ENCODE measurements around the gene NRXN3.

The NRXN3 gene

DNA sequence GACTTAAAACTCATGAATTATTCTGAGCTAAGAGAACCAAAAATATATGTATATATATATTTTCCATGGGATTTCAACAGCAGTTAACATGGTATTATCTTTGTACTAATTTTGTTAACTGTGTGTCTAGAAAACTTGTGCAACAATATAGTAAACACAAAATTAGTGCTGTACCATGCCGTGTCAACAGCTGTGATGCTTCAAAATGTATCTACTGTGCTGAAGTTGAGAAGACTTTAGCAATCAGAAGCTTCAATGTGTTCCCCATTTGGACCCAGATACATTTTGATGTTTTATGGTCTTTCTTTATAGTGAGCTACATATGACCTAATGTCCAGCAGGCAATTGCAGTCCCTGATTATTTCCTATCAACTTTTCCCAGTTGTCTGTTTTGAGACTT, 1635.5 kb downstream of the NRXN3 start:
- no peak overlapping the region for H3K27ac ChIP-seq
- H3K4me3 ChIP-seq, result no peak overlapping the region

GRCh38 chr14:79809849-79810612, 1639.9 kb downstream of the NRXN3 start:
- Histone ChIP-seq H3K27ac (no peak overlapping the region), H3K4me3 (no peak overlapping the region)

GRCh38 chr14:79820866-79821535, 1650.8 kb downstream of the NRXN3 start:
- H3K27ac ChIP-seq, result no peak overlapping the region
- H3K4me3 ChIP-seq, result no peak overlapping the region

DNA sequence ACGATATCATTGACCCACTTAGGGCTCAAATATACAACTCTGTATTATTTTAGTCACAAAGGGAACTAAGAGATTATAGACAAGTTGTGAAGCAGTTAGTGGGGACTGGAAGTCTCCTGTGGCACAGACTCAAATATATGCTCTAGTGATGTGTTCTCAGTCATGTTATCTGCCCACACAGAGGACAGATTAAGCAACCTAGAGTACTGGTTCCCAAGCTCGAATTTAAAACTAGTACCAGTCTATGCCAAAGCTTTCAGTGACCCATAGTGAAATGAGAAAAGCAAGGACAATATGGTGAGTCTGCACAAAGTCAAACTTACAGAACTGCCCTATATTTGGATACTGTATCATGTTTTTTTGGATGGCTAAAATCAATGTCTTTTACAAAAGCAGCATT, 1651.9 kb downstream of the NRXN3 start:
- Histone ChIP-seq H3K4me3 (no peak overlapping the region), H3K27ac (no peak overlapping the region)

GRCh38 chr14:79825046-79825521, 1654.9 kb downstream of the NRXN3 start:
- Histone ChIP-seq H3K4me3 (no peak overlapping the region), H3K27ac (no peak overlapping the region)

DNA sequence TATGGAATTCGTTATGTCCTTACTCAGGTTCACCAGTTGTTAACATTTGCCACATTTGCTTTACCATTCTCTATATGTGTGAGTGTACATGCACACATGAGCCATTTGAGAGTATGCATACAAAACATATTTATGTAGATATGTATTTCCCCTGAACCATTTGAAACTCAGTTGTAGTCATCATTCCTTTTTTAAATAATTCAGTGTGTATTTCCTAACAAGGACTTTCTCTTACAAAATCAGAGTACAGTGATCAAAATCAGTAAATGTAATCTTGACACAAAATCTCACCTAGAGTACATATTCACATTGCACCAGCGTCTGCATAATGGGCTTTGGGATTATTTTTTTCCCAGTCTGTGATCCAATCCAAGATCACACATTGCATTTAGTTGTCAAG, 1656.2 kb downstream of the NRXN3 start:
- Histone ChIP-seq H3K27ac (no peak overlapping the region), H3K4me3 (no peak overlapping the region)

DNA sequence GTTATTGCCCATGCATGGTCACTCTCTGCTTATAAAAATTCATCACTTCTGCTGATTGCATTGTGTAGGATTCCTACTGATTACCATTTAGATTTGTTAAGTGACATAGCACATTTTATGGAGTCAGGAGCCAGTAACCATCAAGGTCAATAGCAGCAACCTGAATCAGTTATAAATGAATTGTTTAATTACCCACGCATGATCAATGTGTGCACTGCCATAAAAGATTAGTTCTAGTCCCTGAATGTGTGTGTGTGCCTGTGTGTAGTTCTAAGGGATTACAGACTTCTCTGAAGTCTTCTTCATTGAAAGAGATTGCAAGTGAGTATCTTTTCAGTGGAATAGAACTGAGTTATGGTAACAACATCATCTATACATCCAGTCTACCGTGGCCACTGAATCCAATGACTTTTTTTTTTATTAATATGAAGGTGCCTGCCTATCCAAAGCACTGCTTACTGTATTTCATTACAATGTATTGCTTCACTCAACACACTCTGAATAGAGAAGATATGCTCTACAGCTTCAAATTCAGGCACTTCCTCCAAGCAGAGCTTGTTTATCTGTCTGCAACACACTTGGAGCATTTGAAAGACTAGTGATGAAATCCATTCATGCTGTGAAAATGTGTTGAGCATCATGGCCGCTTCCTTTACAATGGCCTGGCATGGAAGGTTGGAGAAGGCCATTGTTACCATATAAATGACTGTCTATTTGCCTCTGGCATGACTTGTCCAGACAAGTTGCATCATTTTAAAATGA, 1659.4 kb downstream of the NRXN3 start:
- H3K27ac ChIP-seq, result no peak overlapping the region

DNA sequence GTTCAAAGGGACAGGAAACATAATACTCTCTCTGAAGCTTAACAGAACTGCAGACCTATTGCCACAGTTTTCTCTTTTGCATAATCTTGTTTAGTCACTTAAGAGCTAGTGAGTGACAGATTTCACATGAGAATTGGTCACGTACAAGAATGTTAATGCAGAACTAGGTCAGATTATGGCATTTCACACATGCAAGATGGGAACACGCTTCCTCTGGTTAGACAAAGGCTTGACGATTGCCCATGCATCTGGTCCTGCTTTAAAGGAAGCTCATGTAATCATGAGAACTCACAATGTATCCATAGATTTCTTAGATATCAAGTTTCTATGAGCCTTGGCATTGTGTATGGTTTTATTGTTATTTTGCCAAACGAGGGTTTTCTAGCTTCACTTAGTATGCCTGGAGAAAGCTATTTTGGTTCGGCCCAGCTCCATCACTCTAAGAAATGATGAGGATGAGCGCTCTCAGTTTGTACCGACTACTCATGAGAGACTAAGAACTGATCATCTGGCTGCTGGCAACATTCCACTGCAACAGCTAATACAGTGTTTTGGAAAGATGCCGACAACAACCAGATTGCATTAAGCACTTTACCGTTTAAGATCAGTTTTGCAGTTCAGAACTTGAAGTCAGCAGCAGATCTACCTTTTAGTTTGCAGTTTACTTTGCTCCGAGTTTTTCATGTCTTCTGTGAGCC, 1661.2 kb downstream of the NRXN3 start:
- Histone ChIP-seq H3K4me3 (no peak overlapping the region), H3K27ac (no peak overlapping the region)

More for the DNA sequence above, 1659.4 kb downstream of the NRXN3 start:
- H3K4me3 ChIP-seq, result no peak overlapping the region

GRCh38 chr14:79833781-79834180, 1663.6 kb downstream of the NRXN3 start:
- H3K27ac ChIP-seq, result no peak overlapping the region
- H3K4me3 ChIP-seq, result no peak overlapping the region

DNA sequence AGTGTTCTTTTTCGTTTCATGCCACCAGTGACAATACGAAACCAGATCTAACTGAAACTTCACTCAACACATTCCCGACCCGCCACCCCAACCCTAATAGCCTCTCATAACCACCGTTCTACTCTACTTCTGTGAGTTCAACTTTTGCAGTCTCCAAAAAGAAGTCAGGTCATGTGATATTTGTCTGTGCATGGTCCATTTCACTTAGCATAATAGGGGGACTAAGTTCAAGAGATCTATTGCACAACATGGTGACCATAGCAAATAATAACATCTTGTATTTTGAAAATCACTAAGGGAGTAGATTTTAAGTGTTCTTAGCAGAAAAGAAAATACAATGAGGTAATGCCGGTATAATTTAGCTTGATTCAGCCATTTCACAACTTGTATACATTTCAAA, 1664.7 kb downstream of the NRXN3 start:
- H3K4me3 ChIP-seq, result no peak overlapping the region
- no peak overlapping the region for H3K27ac ChIP-seq

GRCh38 chr14:79836577-79836976, 1666.4 kb downstream of the NRXN3 start:
- Histone ChIP-seq H3K4me3 (no peak overlapping the region), H3K27ac (no peak overlapping the region)

DNA sequence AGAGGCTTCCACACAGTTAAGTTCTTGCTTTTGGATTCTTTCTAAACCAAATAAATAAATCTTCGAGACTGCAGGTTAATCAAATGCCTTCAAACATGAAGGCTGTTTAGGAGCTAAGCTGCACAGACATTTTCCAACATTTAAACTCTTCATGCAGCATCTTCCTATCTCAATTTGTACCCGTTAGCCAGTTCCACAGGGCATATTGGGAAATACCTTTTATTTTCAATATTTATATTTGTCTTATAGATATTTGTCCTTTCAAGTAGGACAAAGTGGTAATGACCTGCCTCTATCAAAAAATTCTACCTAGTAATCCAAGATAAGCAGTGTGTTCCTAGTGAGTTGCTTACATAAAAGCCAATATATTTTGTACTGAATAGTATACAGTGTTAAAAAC, 1667.5 kb downstream of the NRXN3 start:
- Histone ChIP-seq H3K4me3 (no peak overlapping the region), H3K27ac (no peak overlapping the region)

- no peak overlapping the region for H3K27ac ChIP-seq
- H3K4me3 ChIP-seq, result no peak overlapping the region
Observed at GRCh38 chr14:79840103-79840502, 1669.9 kb downstream of the NRXN3 start.

GRCh38 chr14:79840831-79841230, 1670.7 kb downstream of the NRXN3 start:
- no peak overlapping the region for H3K4me3 ChIP-seq
- H3K27ac ChIP-seq, result no peak overlapping the region

DNA sequence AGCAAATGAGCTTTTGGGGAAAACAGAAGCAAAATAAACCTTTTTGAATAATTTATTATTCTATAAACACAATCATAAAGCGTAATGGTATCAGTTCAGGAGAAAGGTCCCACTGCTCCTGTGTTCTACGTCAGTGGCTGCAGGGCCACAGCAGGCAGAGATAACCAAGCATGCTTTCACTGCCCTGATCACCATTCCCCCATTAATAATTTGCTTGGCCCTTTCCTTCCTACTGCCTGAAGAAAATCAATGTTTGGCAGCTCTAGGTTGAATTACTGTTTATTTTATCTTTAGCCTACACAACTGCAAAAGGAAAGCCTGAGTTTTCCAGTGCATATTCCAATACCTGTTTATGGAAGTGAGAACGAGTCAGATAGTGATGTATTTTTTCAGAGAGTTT, 1671.3 kb downstream of the NRXN3 start:
- no peak overlapping the region for H3K4me3 ChIP-seq
- no peak overlapping the region for H3K27ac ChIP-seq

DNA sequence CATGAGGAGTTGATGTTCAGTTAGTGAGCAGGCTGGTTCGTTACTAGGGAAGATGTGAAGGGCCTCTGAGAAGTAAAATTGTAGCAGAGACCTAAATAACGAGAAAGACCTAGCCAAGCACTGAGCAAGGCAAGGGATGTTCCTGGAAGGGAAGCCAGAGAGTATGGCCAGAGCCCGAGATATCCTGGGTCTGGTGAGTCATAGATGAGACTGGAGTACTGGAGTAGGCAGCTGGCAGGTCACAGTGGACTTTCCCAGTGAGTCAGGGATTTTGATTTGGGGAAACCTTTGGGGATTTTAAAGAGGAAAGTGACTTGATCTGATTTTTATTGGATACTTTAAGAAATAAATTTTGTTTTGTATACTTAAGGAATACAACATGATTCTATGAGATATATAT, 1672.1 kb downstream of the NRXN3 start:
- H3K27ac ChIP-seq, result no peak overlapping the region
- no peak overlapping the region for H3K4me3 ChIP-seq

DNA sequence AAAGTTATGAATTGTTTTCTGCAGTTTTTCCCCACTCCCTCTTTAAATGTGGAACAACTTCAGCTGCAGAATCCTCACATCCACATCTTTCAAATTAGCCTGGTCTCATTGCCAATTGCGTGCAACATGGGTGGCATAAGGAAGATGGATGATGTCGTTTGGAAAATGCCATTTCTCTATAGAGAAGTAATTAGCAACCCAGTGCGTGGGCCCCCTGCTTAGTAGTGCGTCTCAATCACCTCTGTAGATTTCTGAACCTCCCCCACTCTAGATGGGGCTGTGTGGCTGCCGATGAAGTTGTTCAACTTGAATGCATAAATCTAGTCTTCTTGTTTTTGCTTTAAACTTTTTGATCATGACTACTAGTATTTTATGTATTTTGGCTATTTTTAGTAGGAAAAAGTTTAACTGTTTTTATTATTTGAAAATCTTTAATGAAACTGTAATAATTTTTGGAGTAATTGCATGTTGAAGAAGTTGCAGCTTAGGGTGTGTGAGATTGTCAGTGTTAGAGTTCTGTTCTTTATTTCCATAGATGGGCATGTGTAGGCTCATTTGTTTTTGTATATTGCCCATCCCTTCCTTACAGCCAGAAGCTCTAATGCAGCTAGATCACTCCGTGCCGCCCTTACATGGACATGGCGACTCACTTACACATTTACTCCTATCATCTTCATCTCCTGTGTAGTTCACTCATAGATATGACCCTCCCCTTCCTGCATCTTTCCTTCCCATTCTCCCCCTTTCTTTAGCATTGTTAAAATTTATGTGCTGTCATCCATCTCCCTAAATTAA, 1683.0 kb downstream of the NRXN3 start:
- Histone ChIP-seq H3K4me3 (no peak overlapping the region), H3K27ac (no peak overlapping the region)

GRCh38 chr14:79855789-79856188, 1685.6 kb downstream of the NRXN3 start:
- H3K4me3 ChIP-seq, result no peak overlapping the region

GRCh38 chr14:79856381-79856780, 1686.2 kb downstream of the NRXN3 start:
- Histone ChIP-seq H3K27ac (no peak overlapping the region), H3K4me3 (no peak overlapping the region)

More at GRCh38 chr14:79855789-79856188, 1685.6 kb downstream of the NRXN3 start:
- no peak overlapping the region for H3K27ac ChIP-seq
